Left renal cortex interstitium (tissue), 4 donors: ENCODE results near the gene BSG. TPM values are rescaled to one million over a fixed set of nuclear protein-coding genes. Genes with fewer than 3 reads are reported as not detected.

ENCODE experiments used
- DNase-seq, 4 donors: peaks; one replicate each; pipeline ENCODE4 v3.0.0-alpha.2; 2013; ENCODE audit warnings: low read depth in 4 of 4, low spot score in 2 of 4, missing footprints in 1 of 4
- polyA plus RNA-seq, 4 donors: library from polyadenylated mRNA; unstranded; fragments of 120-200 nt; gene quantifications; one replicate each; pipeline ENCODE4 v1.2.1, GENCODE V29; 2013; ENCODE audit not compliant: insufficient read length in 4 of 4

Gene BSG
- polyA plus RNA-seq, 4 donors = 392 to 568 (median 507) TPM

DNA sequence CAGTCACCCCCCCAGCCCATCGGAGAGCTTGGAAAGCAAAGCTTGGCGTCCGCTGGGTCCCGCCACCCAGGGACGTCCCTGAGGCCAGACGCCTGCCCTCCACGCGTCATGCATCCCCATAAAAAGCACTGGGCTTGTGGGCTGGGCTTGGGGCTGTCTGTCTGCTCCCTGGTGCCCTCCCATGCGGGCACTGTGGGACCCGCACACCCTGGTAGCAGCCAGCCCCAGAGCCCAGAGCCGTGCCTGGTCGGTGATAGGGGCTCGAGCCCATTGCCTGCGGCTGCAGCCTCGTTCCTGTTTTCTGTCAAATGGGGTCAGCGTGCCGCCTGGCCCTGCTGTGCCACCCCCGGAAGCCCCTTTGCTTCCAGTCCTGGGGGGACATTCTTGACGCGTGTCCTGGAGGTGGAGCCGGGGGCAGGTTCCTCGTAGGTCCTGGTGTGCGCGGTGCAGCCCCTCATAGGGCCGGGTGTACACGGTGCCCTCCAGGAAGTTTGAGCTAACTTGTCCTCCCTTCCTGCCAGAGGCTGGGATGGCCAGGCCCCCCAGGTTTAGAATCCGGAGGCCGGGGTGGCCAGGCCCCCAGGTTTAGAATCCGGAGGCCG, 32.9 kb upstream of the BSG start:
- DNase-seq = no peak

DNA sequence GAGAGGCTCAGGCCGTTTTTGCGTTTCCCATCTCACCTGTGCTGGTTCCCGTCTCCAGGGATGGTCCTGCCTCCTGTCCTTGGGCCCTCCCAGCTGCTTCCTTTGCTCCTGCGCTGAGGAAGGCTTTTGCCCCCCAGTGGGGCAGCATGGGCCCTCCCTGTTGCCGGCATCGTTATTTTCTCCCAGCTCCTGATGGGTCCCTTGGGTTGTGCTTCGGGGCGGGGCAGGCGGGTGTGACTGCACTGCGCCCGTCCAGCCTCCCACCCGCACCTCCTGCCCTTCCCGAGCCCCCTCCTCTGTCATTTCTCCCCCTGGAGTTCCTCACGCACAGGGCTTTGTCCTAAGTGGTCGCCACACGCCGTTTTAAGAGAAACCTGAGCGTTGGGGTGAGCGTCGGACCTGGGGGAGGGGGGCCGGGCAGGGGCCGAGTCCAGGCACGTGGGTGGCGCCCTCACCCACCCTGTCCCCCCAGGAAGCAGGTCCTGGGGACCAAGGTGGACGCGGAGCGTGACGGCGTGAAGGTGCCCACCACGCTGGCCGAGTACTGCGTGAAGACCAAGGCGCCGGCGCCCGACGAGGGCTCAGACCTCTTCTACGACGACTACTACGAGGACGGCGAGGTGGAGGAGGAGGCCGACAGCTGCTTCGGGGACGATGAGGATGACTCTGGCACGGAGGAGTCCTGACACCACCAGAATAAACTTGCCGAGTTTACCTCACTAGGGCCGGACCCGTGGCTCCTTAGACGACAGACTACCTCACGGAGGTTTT, 31.3 kb upstream of the BSG start:
- no peak for DNase-seq

DNA sequence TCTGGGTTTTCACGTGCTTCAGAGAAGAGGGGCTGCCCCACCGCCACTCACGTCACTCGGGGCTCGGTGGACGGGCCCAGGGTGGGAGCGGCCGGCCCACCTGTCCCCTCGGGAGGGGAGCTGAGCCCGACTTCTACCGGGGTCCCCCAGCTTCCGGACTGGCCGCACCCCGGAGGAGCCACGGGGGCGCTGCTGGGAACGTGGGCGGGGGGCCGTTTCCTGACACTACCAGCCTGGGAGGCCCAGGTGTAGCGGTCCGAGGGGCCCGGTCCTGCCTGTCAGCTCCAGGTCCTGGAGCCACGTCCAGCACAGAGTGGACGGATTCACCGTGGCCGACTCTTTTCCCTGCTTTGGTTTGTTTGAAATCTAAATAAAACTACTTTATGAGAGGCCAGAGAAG, 30.7 kb upstream of the BSG start:
- DNase-seq = no peak

DNA sequence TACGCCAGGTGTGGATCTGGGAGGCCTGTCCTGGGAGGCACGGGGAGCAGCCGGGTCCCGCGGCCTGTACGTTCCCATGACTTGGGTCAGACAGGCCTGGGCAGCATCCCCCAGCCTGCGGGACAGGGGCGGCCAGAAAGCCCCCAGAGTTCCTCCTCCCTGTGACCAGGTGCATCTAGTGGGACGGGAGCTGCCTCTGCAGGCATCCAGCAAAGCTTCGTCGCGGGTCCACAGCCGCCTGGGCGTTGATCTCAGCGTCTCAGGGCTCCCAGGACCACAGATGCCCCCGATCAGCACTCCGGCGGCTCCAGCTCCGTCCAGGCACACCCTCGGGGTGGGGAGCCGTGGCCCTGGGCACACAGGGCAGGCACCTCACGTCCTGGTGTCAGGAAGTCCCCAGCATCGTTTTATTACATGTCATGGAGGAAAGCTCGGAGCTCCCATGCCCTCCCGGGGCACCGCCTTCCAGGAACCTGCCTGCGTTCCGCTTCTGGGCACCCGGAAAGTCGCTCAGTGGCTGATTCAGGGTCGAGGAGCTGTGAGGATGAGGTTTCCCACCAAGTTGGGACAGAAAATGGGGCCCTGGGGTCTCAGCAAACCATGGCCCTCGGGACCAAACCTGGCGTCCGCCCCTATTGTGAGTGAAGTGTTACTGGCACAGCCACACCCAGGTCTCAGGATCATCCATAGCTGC, 30.1 kb upstream of the BSG start:
- no peak for DNase-seq

DNA sequence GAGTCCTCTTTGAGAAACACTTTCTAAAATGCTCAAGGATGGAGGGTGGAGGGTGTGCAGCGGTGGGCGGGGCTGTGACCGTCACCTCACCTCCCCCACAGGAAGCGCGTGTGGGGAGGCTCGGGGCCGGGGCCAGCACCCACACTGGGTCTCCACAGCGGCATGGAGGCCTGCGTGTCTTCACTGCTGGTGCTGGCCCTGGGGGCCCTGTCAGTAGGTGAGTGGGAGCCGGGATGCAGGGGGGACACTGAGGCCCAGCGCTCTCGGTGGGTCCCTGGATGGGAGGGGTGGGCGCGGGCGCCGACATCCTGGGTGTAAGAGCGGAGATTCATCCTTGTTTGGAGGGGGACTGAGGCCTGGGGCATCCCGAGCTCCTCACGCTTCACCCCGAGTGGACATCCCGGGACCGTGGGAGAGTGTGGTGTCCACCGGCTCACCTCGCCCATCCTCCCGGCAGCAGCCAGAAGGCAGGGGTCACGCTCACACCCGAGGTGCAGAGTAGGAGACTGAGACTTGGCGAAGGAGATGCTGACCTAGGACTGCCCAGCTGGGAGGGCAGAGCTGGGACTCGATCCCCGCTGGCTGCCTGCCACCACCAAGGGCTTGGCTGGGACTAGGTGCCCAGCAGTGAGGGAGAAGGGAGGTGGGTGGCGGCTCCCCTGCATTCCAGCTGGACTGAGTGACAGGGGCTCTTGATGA, 28.3 kb upstream of the BSG start, which contains the start of gene GZMM:
Gene GZMM (plus strand): TSS at position 144 of the 699 bp plus-strand sequence. CDS start 19 bp downstream, at position 163.
- DNase-seq = no peak

- no peak for DNase-seq
Observed at GRCh38 chr19:547117-547516, 25.3 kb upstream of the BSG start.

GRCh38 chr19:547836-548720, 24.3 kb upstream of the BSG start:
- no peak for DNase-seq

- DNase-seq = no peak
Observed at GRCh38 chr19:548886-549830, 23.2 kb upstream of the BSG start.

DNA sequence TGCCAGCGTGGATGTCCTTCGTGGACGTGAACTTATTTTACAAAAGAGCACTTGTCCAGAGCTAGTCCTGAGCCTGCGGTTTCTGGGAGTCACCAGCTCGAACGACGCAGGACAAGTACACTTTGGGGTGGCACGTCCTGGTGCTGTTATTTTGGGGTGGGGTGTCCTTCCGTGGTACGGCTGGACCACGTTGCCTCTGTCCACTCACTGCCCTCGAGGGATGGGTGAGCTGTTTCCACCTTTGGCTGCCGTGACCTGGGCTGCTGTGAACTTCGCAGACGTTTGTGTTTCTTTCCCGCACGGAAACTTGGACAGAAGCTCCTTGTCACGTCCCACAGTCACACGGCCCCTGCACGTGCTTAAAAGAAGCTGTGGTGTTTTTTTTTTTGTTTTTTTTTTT, 17.6 kb upstream of the BSG start:
- DNase-seq = no peak

- no peak for DNase-seq
Observed at GRCh38 chr19:555474-555808, 17.0 kb upstream of the BSG start.

- no peak for DNase-seq
Observed at GRCh38 chr19:556611-557382, 15.6 kb upstream of the BSG start.

- no peak for DNase-seq
Observed at GRCh38 chr19:558770-559439, 13.5 kb upstream of the BSG start.

DNA sequence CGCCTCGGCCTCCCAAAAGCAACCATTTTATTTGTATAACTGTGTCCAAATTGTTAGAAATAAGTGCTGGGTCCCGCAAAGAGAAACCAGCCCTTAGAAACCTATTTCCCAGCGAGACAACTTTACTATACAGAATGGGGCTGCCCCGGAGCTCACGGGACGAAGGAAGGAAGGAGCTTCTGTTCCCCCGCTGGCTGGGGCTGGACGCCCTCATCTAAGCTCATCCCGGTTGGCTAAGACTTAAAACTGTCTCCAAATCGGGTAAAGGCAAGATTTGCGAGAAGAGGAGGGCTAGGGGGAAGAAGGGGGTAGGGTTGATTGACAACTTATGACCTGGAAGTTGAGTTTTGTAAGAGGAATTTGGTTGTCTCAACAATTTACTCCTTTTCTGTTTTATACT, 12.3 kb upstream of the BSG start:
- DNase-seq = no peak

- no peak for DNase-seq
Observed at GRCh38 chr19:566403-566802, 6.0 kb upstream of the BSG start.

DNA sequence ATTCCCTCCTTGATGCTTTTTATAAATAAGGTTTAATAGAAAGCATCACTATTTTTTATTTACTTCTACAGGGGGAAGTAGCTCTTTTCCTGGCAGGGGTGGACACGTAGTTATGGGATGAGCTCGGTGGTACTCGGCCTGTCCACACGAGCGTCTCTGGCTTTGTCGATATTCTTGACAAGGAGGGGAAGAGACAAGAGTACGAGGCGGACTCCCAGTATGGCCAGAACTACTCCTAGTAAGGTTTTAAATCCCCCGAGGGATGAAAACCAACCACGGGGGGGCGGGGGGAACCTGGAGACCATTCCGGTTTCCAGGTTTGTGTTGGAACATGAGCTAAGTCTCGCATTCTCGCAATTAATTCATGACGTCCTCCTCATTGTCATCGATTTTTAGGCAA, 5.6 kb upstream of the BSG start:
- DNase-seq = no peak

DNA sequence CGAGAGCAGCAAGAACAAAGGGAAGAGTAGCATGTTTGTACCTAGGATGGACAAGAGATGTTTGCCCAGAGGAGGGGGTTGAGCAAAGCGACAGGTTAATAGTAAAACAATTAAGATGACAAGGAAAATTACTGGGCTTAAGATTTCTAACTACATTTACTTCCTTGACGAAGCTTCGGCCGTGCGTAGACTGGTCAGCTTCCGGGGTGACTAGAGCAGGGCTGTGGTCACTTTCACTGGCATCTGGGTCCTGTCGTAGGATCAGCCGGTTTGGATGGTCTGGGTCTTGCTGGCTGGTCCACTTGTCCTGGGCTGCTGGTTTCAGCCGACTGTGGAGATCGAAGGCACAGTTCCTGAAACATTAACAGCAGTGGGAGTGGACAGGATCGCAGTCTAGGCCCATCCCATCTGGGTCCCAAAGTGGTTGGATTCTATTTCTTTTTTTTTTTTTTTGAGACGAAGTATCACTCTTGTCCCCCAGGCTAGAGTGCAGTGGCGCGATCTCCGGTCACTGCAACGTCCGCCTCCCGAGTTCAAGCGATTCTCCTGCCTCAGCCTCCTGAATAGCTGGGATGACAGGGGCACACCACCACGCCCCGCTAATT, 5.0 kb upstream of the BSG start:
- DNase-seq = no peak

- DNase-seq = no peak
Observed at GRCh38 chr19:570251-570686, 2.1 kb upstream of the BSG start.
